PC-9 (cell line): ENCODE results near the gene EYS.

Experiments
- EZH2 ChIP-seq: fragments of 200-600 bp; sonication (generic); IDR thresholded peaks from 2 replicates; pipeline ENCODE4 v1.8.0; 2017; ENCODE audit warnings: antibody characterized with exemption, low read depth
- TF ChIP-seq, protein P1 (sequence below): fragments of 200-600 bp; sonication (generic); conservative IDR thresholded peaks from 2 replicates; pipeline ENCODE4 v1.6.1; 2017; ENCODE audit warnings: mixed run types, antibody characterized with exemption, mild to moderate bottlenecking, moderate library complexity

DNA sequence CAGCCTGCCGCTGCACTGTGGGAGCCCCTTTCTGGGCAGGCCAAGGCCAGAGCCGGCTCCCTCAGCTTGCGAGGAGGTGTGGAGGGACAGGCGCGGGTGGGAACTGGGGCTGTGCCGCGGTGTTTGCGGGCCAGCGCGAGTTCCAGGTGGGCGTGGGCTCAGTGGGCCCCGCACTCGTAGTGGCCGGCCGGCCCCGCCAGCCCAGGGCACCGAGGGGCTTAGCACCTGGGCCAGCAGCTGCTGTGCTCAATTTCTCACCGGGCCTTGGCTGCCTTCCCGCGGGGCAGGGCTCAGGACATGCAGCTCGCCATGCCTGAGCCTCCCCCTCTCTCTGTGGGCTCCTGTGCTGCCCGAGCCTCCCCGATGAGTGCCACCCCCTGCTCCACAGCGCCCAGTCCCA lies 1683.3 kb downstream of the EYS start:
- TF ChIP-seq, protein P1, sequence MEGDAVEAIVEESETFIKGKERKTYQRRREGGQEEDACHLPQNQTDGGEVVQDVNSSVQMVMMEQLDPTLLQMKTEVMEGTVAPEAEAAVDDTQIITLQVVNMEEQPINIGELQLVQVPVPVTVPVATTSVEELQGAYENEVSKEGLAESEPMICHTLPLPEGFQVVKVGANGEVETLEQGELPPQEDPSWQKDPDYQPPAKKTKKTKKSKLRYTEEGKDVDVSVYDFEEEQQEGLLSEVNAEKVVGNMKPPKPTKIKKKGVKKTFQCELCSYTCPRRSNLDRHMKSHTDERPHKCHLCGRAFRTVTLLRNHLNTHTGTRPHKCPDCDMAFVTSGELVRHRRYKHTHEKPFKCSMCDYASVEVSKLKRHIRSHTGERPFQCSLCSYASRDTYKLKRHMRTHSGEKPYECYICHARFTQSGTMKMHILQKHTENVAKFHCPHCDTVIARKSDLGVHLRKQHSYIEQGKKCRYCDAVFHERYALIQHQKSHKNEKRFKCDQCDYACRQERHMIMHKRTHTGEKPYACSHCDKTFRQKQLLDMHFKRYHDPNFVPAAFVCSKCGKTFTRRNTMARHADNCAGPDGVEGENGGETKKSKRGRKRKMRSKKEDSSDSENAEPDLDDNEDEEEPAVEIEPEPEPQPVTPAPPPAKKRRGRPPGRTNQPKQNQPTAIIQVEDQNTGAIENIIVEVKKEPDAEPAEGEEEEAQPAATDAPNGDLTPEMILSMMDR: no peak
- no peak for TF ChIP-seq EZH2
